HEK293 (cell line): ENCODE measurements around the gene USP5.

ENCODE experiments used
- GLIS1 ChIP-seq: fragments of 450-650 bp; formaldehyde crosslinking; IDR thresholded peaks from 2 replicates; pipeline ENCODE4 v1.5.1; 2016; ENCODE audit warnings: missing biosample characterization, missing genetic modification characterization
- GLIS2 ChIP-seq: fragments of 450-650 bp; formaldehyde crosslinking; IDR thresholded peaks from 2 replicates; pipeline ENCODE4 v1.5.1; 2016; ENCODE audit warnings: missing biosample characterization, missing genetic modification characterization
- KLF9 ChIP-seq: fragments of 450-650 bp; formaldehyde crosslinking; IDR thresholded peaks from 2 replicates; pipeline ENCODE4 v1.5.1; 2016; ENCODE audit warnings: missing biosample characterization, missing genetic modification characterization, low read depth
- MEIS1 ChIP-seq: sonication (generic); formaldehyde crosslinking; IDR thresholded peaks from 2 replicates; pipeline ENCODE4 v1.8.1; 2022; ENCODE audit warnings: missing genetic modification reagents, mild to moderate bottlenecking, borderline replicate concordance
- SP3 ChIP-seq: fragments of 450-650 bp; formaldehyde crosslinking; IDR thresholded peaks from 2 replicates; pipeline ENCODE4 v1.5.1; 2016; ENCODE audit warnings: missing biosample characterization, missing genetic modification characterization
- WT1 ChIP-seq: fragments of 450-650 bp; formaldehyde crosslinking; IDR thresholded peaks from 2 replicates; pipeline ENCODE4 v1.5.1; 2016; ENCODE audit warnings: missing biosample characterization, missing genetic modification characterization
- ZEB2 ChIP-seq: fragments of 450-650 bp; formaldehyde crosslinking; IDR thresholded peaks from 2 replicates; pipeline ENCODE4 v1.5.1; 2016; ENCODE audit warnings: missing biosample characterization, missing genetic modification characterization
- ZFP69B ChIP-seq: fragments of 450-650 bp; formaldehyde crosslinking; IDR thresholded peaks from 2 replicates; pipeline ENCODE4 v1.5.1; 2016; ENCODE audit warnings: missing biosample characterization, missing genetic modification characterization
- ZNF214 ChIP-seq: fragments of 450-650 bp; formaldehyde crosslinking; IDR thresholded peaks from 2 replicates; pipeline ENCODE4 v1.5.1; 2017; ENCODE audit warnings: missing biosample characterization, mild to moderate bottlenecking, missing genetic modification characterization, borderline replicate concordance
- ZNF221 ChIP-seq: fragments of 450-650 bp; formaldehyde crosslinking; IDR thresholded peaks from 2 replicates; pipeline ENCODE4 v1.5.1; 2017; ENCODE audit warnings: missing biosample characterization, missing genetic modification characterization, borderline replicate concordance
- ZNF223 ChIP-seq: fragments of 450-650 bp; formaldehyde crosslinking; IDR thresholded peaks from 2 replicates; pipeline ENCODE4 v1.5.1; 2016; ENCODE audit warnings: missing biosample characterization, missing genetic modification characterization
- ZNF549 ChIP-seq: fragments of 450-650 bp; IDR thresholded peaks from 2 replicates; pipeline ENCODE4 v1.5.1; 2018; ENCODE audit warnings: missing biosample characterization, missing genetic modification characterization, mild to moderate bottlenecking, inconsistent platforms, moderate library complexity
- ZNF558 ChIP-seq: fragments of 450-650 bp; formaldehyde crosslinking; IDR thresholded peaks from 2 replicates; pipeline ENCODE4 v1.5.1; 2016; ENCODE audit warnings: missing biosample characterization, missing genetic modification characterization
- ZNF664 ChIP-seq: fragments of 450-650 bp; formaldehyde crosslinking; IDR thresholded peaks from 2 replicates; pipeline ENCODE4 v1.5.1; 2016; ENCODE audit warnings: missing biosample characterization, missing genetic modification characterization
- ZNF76 ChIP-seq: fragments of 450-650 bp; formaldehyde crosslinking; IDR thresholded peaks from 2 replicates; pipeline ENCODE4; 2016; ENCODE audit warnings: low read depth, missing biosample characterization, missing genetic modification characterization, borderline replicate concordance
- ZNF777 ChIP-seq: fragments of 450-650 bp; formaldehyde crosslinking; IDR thresholded peaks from 2 replicates; pipeline ENCODE4 v1.5.1; 2017; ENCODE audit warnings: missing biosample characterization, missing genetic modification characterization, borderline replicate concordance
- ZSCAN16 ChIP-seq: fragments of 450-650 bp; formaldehyde crosslinking; IDR thresholded peaks from 2 replicates; pipeline ENCODE4 v1.5.1; 2016; ENCODE audit warnings: missing biosample characterization, missing genetic modification characterization
- ZSCAN23 ChIP-seq: fragments of 450-650 bp; formaldehyde crosslinking; IDR thresholded peaks from 2 replicates; pipeline ENCODE4 v1.5.1; 2016; ENCODE audit warnings: missing biosample characterization, missing genetic modification characterization
- TF ChIP-seq, protein P1 (sequence below): fragments of 450-650 bp; formaldehyde crosslinking; IDR thresholded peaks from 2 replicates; pipeline ENCODE4 v1.5.1; 2016; ENCODE audit warnings: missing biosample characterization, missing genetic modification characterization
- TF ChIP-seq, protein P2 (sequence below): fragments of 450-650 bp; formaldehyde crosslinking; IDR thresholded peaks from 2 replicates; pipeline ENCODE4 v1.5.1; 2017; ENCODE audit warnings: missing biosample characterization, missing genetic modification characterization
- TF ChIP-seq, protein P3 (sequence below): fragments of 450-650 bp; formaldehyde crosslinking; IDR thresholded peaks from 2 replicates; pipeline ENCODE4 v1.5.1; 2016; ENCODE audit warnings: missing biosample characterization, missing genetic modification characterization
- TF ChIP-seq, protein P4 (sequence below): fragments of 450-650 bp; formaldehyde crosslinking; IDR thresholded peaks from 2 replicates; pipeline ENCODE4 v1.5.1; 2016; ENCODE audit warnings: missing biosample characterization, missing genetic modification characterization
- TF ChIP-seq, protein P5 (sequence below): fragments of 450-650 bp; formaldehyde crosslinking; IDR thresholded peaks from 2 replicates; pipeline ENCODE4 v1.5.1; 2016; ENCODE audit warnings: missing biosample characterization, missing genetic modification characterization
- TF ChIP-seq, protein P6 (sequence below): fragments of 450-650 bp; formaldehyde crosslinking; IDR thresholded peaks from 2 replicates; pipeline ENCODE4 v1.5.1; 2016; ENCODE audit warnings: missing biosample characterization, missing genetic modification characterization, borderline replicate concordance
- TF ChIP-seq, protein P7 (sequence below): fragments of 450-650 bp; formaldehyde crosslinking; IDR thresholded peaks from 2 replicates; pipeline ENCODE4 v1.5.1; 2017; ENCODE audit warnings: missing biosample characterization, missing genetic modification characterization

Gene USP5

DNA sequence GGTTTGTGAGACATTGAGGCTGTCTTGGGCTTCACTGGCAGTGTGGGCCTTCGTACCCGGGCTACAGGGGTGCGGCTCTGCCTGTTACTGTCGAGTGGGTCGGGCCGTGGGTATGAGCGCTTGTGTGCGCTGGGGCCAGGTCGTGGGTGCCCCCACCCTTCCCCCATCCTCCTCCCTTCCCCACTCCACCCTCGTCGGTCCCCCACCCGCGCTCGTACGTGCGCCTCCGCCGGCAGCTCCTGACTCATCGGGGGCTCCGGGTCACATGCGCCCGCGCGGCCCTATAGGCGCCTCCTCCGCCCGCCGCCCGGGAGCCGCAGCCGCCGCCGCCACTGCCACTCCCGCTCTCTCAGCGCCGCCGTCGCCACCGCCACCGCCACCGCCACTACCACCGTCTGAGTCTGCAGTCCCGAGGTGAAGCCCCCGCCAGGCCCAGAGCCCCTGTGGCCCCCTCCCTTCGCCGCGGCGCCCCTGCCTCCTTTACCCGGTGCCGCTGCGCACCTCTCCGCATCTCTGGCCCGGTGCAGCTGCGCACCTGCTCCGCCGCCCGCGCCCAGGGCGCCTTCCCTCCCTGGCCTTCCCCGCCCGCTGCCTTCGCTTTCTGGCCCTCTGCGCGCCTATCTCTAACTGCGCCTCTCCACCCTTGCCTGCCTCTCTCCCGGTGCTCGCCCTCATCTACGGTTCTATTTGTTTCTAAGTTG lies 62.4 kb downstream of the USP5 start, which contains the start of gene ENO2 (continued):
- TF ChIP-seq GLIS2 (tag by site-specific recombination) (peak; percentile 35; the same call in 1 of the 2 replicates), ZSCAN23 (tag by site-specific recombination) (no peak), ZNF223 (no peak), ZNF76 (tag by site-specific recombination) (peak; percentile 44; the same call in 1 of the 2 replicates), SP3 (0 out of 2 replicates have a peak, but pooled peaks have one; percentile 28), ZNF221 (no peak), KLF9 (no peak; the same call in 1 of the 2 replicates), ZNF214 (tag by site-specific recombination) (no peak), ZNF549 (tag by site-specific recombination) (no peak), ZNF777 (tag by site-specific recombination) (no peak), ZEB2 (tag by site-specific recombination) (peak; percentile 70; the same call in 1 of the 2 replicates), ZFP69B (tag by site-specific recombination) (no peak), GLIS1 (peak; percentile 32; the same call in 1 of the 2 replicates), ZSCAN16 (tag by site-specific recombination) (no peak), ZNF664 (tag by site-specific recombination) (no peak), WT1 (tag by site-specific recombination) (peak; percentile 17; the same call in 1 of the 2 replicates), ZNF558 (tag by site-specific recombination) (no peak), MEIS1 (CRISPR knock-in tag) (no peak)
- TF ChIP-seq, protein P1, sequence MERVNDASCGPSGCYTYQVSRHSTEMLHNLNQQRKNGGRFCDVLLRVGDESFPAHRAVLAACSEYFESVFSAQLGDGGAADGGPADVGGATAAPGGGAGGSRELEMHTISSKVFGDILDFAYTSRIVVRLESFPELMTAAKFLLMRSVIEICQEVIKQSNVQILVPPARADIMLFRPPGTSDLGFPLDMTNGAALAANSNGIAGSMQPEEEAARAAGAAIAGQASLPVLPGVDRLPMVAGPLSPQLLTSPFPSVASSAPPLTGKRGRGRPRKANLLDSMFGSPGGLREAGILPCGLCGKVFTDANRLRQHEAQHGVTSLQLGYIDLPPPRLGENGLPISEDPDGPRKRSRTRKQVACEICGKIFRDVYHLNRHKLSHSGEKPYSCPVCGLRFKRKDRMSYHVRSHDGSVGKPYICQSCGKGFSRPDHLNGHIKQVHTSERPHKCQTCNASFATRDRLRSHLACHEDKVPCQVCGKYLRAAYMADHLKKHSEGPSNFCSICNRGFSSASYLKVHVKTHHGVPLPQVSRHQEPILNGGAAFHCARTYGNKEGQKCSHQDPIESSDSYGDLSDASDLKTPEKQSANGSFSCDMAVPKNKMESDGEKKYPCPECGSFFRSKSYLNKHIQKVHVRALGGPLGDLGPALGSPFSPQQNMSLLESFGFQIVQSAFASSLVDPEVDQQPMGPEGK (tag by site-specific recombination): peak; percentile 92
- TF ChIP-seq, protein P2, sequence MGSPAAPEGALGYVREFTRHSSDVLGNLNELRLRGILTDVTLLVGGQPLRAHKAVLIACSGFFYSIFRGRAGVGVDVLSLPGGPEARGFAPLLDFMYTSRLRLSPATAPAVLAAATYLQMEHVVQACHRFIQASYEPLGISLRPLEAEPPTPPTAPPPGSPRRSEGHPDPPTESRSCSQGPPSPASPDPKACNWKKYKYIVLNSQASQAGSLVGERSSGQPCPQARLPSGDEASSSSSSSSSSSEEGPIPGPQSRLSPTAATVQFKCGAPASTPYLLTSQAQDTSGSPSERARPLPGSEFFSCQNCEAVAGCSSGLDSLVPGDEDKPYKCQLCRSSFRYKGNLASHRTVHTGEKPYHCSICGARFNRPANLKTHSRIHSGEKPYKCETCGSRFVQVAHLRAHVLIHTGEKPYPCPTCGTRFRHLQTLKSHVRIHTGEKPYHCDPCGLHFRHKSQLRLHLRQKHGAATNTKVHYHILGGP (tag by site-specific recombination): no peak
- TF ChIP-seq, protein P3, sequence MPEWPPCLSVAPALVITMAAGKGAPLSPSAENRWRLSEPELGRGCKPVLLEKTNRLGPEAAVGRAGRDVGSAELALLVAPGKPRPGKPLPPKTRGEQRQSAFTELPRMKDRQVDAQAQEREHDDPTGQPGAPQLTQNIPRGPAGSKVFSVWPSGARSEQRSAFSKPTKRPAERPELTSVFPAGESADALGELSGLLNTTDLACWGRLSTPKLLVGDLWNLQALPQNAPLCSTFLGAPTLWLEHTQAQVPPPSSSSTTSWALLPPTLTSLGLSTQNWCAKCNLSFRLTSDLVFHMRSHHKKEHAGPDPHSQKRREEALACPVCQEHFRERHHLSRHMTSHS: no peak
- TF ChIP-seq, protein P4, sequence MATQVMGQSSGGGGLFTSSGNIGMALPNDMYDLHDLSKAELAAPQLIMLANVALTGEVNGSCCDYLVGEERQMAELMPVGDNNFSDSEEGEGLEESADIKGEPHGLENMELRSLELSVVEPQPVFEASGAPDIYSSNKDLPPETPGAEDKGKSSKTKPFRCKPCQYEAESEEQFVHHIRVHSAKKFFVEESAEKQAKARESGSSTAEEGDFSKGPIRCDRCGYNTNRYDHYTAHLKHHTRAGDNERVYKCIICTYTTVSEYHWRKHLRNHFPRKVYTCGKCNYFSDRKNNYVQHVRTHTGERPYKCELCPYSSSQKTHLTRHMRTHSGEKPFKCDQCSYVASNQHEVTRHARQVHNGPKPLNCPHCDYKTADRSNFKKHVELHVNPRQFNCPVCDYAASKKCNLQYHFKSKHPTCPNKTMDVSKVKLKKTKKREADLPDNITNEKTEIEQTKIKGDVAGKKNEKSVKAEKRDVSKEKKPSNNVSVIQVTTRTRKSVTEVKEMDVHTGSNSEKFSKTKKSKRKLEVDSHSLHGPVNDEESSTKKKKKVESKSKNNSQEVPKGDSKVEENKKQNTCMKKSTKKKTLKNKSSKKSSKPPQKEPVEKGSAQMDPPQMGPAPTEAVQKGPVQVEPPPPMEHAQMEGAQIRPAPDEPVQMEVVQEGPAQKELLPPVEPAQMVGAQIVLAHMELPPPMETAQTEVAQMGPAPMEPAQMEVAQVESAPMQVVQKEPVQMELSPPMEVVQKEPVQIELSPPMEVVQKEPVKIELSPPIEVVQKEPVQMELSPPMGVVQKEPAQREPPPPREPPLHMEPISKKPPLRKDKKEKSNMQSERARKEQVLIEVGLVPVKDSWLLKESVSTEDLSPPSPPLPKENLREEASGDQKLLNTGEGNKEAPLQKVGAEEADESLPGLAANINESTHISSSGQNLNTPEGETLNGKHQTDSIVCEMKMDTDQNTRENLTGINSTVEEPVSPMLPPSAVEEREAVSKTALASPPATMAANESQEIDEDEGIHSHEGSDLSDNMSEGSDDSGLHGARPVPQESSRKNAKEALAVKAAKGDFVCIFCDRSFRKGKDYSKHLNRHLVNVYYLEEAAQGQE (tag by site-specific recombination): no peak
- TF ChIP-seq, protein P5, sequence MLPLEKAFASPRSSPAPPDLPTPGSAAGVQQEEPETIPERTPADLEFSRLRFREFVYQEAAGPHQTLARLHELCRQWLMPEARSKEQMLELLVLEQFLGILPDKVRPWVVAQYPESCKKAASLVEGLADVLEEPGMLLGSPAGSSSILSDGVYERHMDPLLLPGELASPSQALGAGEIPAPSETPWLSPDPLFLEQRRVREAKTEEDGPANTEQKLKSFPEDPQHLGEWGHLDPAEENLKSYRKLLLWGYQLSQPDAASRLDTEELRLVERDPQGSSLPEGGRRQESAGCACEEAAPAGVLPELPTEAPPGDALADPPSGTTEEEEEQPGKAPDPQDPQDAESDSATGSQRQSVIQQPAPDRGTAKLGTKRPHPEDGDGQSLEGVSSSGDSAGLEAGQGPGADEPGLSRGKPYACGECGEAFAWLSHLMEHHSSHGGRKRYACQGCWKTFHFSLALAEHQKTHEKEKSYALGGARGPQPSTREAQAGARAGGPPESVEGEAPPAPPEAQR: no peak
- TF ChIP-seq, protein P6, sequence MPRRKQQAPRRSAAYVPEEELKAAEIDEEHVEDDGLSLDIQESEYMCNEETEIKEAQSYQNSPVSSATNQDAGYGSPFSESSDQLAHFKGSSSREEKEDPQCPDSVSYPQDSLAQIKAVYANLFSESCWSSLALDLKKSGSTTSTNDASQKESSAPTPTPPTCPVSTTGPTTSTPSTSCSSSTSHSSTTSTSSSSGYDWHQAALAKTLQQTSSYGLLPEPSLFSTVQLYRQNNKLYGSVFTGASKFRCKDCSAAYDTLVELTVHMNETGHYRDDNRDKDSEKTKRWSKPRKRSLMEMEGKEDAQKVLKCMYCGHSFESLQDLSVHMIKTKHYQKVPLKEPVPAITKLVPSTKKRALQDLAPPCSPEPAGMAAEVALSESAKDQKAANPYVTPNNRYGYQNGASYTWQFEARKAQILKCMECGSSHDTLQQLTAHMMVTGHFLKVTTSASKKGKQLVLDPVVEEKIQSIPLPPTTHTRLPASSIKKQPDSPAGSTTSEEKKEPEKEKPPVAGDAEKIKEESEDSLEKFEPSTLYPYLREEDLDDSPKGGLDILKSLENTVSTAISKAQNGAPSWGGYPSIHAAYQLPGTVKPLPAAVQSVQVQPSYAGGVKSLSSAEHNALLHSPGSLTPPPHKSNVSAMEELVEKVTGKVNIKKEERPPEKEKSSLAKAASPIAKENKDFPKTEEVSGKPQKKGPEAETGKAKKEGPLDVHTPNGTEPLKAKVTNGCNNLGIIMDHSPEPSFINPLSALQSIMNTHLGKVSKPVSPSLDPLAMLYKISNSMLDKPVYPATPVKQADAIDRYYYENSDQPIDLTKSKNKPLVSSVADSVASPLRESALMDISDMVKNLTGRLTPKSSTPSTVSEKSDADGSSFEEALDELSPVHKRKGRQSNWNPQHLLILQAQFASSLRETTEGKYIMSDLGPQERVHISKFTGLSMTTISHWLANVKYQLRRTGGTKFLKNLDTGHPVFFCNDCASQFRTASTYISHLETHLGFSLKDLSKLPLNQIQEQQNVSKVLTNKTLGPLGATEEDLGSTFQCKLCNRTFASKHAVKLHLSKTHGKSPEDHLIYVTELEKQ (tag by site-specific recombination): no peak
- TF ChIP-seq, protein P7, sequence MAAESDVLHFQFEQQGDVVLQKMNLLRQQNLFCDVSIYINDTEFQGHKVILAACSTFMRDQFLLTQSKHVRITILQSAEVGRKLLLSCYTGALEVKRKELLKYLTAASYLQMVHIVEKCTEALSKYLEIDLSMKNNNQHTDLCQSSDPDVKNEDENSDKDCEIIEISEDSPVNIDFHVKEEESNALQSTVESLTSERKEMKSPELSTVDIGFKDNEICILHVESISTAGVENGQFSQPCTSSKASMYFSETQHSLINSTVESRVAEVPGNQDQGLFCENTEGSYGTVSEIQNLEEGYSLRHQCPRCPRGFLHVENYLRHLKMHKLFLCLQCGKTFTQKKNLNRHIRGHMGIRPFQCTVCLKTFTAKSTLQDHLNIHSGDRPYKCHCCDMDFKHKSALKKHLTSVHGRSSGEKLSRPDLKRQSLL: 0 out of 2 replicates have a peak, but pooled peaks have one; percentile 7
